GM21526 (cell line): ENCODE data around the gene CANX.
"Not testable (repeated sequence)": the region's sequence is repeated elsewhere in the genome, so short reads cannot be mapped to it uniquely, and the experiment has no call there.

ENCODE experiments used
- ATAC-seq: cut with Tn5 transposase; IDR thresholded peaks from one replicate; pipeline ENCODE4 v1.9.1; 2021; ENCODE audit warnings: moderate library complexity; ENCODE audit not compliant: unreplicated experiment, low FRiP score

CANX gene

DNA sequence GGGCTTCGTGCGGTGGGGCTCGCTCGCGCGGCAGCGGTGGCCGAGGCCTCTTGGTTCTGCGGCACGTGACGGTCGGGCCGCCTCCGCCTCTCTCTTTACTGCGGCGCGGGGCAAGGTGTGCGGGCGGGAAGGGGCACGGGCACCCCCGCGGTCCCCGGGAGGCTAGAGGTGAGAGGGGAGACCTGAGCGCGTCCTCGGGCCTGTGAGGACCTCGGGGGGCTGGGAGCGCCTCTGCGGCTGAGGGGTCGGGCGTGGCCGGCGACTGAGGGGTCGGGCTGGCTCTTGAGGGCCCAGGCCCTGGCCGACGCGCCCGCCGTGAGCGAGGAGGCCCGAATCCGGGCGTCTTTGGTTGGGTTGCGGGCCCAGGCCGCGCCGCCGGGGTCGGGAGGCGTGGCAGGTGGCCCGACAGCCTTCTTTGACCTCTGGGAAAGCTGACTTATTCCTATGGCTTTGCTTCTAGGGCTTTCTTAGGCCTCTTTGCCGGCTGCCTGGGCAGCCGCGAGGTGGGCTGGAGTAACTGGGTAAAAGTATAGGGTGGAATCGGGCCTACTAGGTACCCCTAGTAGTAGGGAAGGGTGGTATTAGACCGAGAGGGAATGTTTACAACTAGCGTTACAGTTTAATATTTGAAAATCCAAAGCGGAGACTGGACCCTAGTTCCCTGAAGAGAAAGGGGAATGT lies at the start of gene CANX:
TSS of gene CANX (plus strand) at position 33 of the 681 bp plus-strand sequence. CDS start 6,715 bp downstream, outside the sequence.
- ATAC-seq: peak; percentile 1

DNA sequence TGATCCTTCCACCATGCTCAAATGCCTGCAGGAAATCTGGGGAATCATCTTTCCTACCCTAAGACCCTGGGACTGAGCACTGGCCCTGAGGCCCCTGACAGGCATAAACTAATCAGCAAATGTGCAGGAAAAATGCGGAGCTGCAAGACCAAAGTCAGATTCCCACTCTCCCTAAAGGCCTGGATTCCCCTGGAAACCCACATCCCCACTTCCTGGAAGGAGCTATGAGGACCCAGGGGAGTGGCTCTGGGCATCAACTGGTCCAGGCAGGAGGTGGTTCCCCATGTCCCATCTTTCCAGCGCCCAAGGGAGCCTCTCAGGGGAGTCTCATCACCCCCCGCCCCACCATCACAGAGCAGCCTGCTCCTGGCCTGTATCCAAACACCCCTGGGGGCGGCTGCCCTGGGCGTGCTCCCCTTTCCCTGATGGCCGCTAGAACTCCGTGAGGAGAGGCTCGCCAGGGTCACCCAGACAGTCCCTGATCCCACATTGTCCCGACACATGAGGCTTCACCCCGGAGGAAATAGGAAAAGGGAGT lies 49.5 kb upstream of the CANX start:
- not testable (repeated sequence) for ATAC-seq

- not testable (repeated sequence) for ATAC-seq
These were observed 48.5 kb upstream of the CANX start for GRCh38 chr5:179650245-179650644.

GRCh38 chr5:179653135-179653534 lies 45.6 kb upstream of the CANX start:
- ATAC-seq: not testable (repeated sequence)

DNA sequence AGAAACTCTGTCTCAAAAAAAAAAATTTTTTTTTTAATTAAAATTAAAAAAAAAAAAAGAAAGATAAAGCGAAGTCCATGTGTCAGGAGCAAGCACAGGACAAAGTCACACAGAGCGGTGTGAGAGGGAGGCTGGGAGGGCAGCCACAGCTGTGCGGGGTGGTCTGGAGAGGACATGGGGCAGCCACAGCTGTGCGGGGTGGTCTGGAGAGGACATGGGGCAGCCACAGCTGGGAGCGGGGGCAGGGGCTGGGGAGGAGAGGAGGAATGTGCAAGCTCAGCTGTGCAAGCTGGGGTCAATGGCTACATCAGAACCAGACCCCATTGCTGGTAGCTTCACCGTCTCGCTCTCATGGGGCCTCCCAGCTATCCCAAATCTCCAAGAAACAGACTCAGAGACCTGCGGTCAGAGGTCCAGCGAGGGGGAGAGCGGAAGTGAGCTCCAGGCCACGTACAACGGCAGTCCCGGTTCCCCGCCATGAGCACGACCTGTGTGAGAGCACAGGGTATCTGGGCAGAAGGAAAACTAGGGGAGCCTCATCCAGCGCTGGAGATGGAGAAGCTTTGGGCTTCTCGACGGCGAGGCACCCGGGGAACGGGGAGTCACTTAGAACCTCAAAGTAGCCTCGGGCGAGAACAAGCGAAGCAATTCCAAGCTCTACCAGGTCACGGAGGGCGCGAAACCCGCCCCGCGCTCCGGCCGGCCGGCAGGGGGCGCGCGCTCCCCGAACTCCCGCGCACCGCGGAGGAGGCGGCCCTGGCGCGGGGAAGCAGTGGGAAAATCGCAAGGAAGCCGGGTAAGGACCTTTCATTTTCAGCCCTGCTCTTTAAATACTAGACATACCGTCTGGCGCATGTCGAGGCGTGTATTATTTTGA lies 41.2 kb upstream of the CANX start:
- ATAC-seq: peak; percentile 88

DNA sequence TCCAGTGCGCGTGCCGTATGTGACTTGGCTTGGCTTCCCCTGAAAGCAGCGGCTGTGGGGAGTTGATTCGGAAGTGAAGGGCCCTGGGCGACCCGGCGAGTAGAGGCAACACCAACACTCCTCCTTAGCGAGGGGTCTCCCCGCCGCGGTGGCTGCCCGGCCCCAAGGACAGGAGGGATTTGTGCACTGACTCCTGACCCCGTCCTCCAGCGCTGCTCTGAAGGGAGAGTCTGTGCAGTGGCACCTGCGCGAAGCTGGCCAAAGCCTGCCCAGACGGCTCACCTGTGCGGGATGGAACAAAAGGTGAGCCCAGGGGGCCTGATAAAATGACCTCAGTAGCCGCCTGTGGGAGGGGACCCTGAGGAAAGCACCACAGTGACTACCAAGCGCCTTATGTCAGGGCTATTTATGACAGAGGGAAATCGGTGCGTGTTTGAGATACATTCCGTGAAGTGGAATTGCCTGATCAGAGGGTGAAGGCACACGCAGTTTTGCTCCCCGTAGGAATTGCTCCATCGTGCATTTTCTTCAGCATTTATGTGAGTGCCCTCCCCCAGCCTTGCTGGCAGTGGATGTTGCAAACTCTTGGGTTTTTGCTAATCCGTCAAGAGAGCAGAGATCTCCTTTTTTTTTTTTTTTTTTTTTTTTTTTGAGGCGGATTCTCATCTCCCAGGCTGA lies 40.4 kb upstream of the CANX start:
- ATAC-seq: peak; percentile 54

DNA sequence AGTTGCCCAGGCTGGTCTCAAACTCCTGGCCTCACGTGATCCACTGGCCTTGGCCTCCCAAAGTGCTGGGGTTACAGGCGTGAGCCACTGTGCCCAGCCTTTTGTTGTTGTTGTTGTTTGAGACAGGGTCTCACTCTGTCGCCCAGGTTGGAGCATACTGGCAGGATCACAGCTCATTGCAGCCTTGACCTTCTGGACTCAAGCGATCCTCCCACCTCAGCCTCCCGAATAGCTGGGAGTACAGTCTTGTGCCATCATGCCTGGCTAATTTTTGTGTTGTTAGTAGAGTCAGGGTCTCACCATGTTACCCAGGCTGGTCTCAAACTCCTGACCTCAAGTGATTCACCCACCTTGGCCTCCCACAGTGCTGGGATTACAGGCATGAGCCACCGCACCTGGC lies 37.1 kb upstream of the CANX start:
- not testable (repeated sequence) for ATAC-seq

DNA sequence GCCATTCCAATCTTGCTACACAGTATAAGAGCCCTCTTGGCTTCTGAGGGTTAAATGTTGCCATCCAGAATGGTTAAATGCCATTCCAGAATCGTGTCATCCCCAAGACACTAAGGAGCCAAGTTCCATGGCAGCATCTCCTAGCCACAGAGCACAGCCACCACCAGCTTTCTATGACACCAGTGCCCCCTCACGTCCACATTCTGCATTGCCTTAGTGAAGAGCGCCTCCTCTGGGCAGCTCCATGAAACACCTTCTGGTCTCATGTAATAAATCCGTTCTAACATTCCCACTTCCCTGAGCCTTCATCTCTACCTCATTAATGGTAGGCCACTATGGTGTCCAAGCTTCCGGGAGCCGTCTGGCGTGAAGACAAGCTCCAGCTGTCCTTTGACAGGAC lies 30.4 kb upstream of the CANX start:
- no peak for ATAC-seq

DNA sequence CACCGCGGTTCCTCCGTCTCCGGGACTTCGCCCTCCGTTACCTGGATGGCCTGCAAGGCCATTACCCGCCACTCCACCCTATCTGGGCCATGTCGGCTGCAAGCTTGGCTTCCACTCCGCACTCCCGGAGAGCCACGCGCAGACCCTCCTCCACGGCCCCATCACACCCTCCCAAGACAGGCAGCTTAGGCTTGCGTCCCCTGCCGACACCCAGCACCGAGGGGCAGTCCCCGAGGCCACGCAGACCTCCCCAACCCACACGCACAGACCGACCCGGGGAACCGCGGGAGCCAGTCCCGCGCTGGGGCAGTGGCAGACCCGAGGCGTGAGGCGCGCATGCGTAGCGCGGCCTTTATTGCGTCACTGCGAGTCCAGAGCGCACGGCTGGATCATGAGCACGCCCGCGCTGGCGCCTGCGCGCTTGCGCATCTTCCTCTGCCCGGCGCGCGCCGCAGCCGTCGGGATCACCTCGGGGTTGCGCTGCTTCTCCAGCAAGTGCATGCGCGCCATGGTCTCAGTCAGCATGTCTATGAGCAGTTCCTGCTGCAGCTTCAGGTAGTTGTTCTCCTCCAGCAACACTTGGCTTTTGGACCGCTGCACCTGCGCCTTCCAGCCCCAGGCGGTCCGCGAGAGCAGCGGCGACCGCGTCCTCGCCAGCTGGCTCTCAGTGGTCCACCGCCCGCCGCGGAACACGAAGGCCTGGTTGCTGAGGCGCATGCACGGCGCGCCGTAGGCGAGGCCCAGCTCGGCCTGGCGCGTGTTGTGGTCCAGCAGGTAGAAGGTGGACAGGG lies 20.3 kb upstream of the CANX start:
- ATAC-seq: peak; percentile 80

GRCh38 chr5:179679014-179679674 lies 19.6 kb upstream of the CANX start:
- ATAC-seq: peak; percentile 31

- no peak for ATAC-seq
These were observed 18.6 kb upstream of the CANX start for GRCh38 chr5:179680014-179680779.

GRCh38 chr5:179680780-179681401 lies 17.9 kb upstream of the CANX start, which contains the start of gene CBY3:
Gene CBY3, minus strand, starts transcription at chr5:179681034. Its CDS starts 116 bp downstream, at chr5:179680918.
- no peak for ATAC-seq

DNA sequence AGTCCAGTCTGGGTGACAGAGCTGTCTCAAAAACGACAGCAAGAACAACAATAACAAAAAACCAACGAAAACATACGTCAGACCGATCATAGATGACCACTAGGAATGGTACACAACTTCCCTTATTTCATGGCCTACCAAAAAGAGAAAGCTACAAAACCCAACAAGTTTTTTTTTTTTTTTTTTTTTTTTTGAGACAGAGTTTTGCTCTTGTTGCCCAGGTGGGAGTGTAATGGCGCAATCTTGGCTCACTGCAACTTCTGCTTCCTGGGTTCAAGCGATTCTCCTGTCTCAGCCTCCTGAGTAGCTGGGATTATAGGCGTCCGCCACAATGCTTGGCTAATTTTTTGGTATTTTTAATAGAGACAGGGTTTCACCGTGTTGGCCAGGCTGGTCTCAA lies 9.6 kb upstream of the CANX start:
- ATAC-seq: not testable (repeated sequence)

- no peak for ATAC-seq
These were observed 4.2 kb upstream of the CANX start for GRCh38 chr5:179694561-179694960.

- ATAC-seq: no peak
These were observed 2.2 kb upstream of the CANX start for GRCh38 chr5:179696603-179697002.

GRCh38 chr5:179697108-179697507 lies 1.7 kb upstream of the CANX start:
- ATAC-seq: no peak

- not testable (repeated sequence) for ATAC-seq
These were observed 1.2 kb upstream of the CANX start for GRCh38 chr5:179697543-179697942.
